SK-N-SH treated with all-trans-retinoic acid at 6 μM for 48 hours (cell line): Measurements from ENCODE around the gene EPB41L5.

Experiments
- ATAC-seq: fragments of 200-7000 bp; cut with Tn5 transposase; 3 replicates; pipeline ENCODE4 v1.9.1; 2020; ENCODE audit warnings: mild to moderate bottlenecking, moderate library complexity
- ARNTL ChIP-seq: fragments of 450-650 bp; formaldehyde crosslinking; IDR thresholded peaks from 2 replicates; pipeline ENCODE4 v1.5.0; 2020; ENCODE audit warnings: low read depth, mild to moderate bottlenecking, moderate library complexity, borderline replicate concordance
- BACH2 ChIP-seq: fragments of 250-450 bp; sonication (Bioruptor Pico); IDR thresholded peaks from 2 replicates; pipeline ENCODE4 v1.9.0; 2021; ENCODE audit warnings: mild to moderate bottlenecking, borderline replicate concordance
- CREB5 ChIP-seq: fragments of 250-450 bp; sonication (Bioruptor Pico); IDR thresholded peaks from 2 replicates; pipeline ENCODE4 v1.5.1; 2020; ENCODE audit warnings: low read depth, mild to moderate bottlenecking, moderate library complexity
- CSDC2 ChIP-seq: fragments of 250-450 bp; sonication (Bioruptor Pico); IDR thresholded peaks from 2 replicates; pipeline ENCODE4 v1.5.0; 2020; ENCODE audit warnings: mild to moderate bottlenecking, moderate library complexity
- ESRRG ChIP-seq: fragments of 250-450 bp; sonication (Bioruptor Pico); IDR thresholded peaks from 2 replicates; pipeline ENCODE4 v1.6.1; 2021; ENCODE audit warnings: mild to moderate bottlenecking
- GLIS3 ChIP-seq: fragments of 250-450 bp; sonication (Bioruptor Pico); IDR thresholded peaks from 2 replicates; pipeline ENCODE4 v1.5.0; 2020; ENCODE audit warnings: mild to moderate bottlenecking, moderate library complexity
- ISL1 ChIP-seq: fragments of 250-450 bp; sonication (Bioruptor Pico); IDR thresholded peaks from 2 replicates; pipeline ENCODE4 v2.1.2; 2022; ENCODE audit warnings: mild to moderate bottlenecking, moderate library complexity
- PPARA ChIP-seq: fragments of 250-450 bp; sonication (Bioruptor Pico); IDR thresholded peaks from 2 replicates; pipeline ENCODE4 v1.5.0; 2020; ENCODE audit warnings: mild to moderate bottlenecking, borderline replicate concordance
- RARB ChIP-seq: fragments of 250-450 bp; sonication (Bioruptor Pico); IDR thresholded peaks from 2 replicates; pipeline ENCODE4 v1.8.0; 2021; ENCODE audit warnings: mild to moderate bottlenecking, moderate library complexity
- TCF4 ChIP-seq: fragments of 250-450 bp; sonication (Bioruptor Pico); IDR thresholded peaks from 2 replicates; pipeline ENCODE4 v1.8.0; 2021; ENCODE audit warnings: mild to moderate bottlenecking, moderate library complexity, borderline replicate concordance
- TOX ChIP-seq: fragments of 250-450 bp; sonication (Bioruptor Pico); IDR thresholded peaks from 2 replicates; pipeline ENCODE4 v1.8.0; 2021; ENCODE audit warnings: mild to moderate bottlenecking, moderate library complexity, borderline replicate concordance
- ZC3H10 ChIP-seq: fragments of 250-450 bp; sonication (Bioruptor Pico); IDR thresholded peaks from 2 replicates; pipeline ENCODE4 v1.5.1; 2021; ENCODE audit warnings: mild to moderate bottlenecking, moderate library complexity
- ZFP30 ChIP-seq: fragments of 450-650 bp; formaldehyde crosslinking; IDR thresholded peaks from 2 replicates; pipeline ENCODE4 v1.5.0; 2022; ENCODE audit warnings: mild to moderate bottlenecking, moderate library complexity
- ZNF565 ChIP-seq: fragments of 450-650 bp; formaldehyde crosslinking; conservative IDR thresholded peaks from 2 replicates; pipeline ENCODE4 v1.5.0; 2020; ENCODE audit warnings: low read depth, mild to moderate bottlenecking, moderate library complexity
- ZNF70 ChIP-seq: fragments of 450-650 bp; formaldehyde crosslinking; IDR thresholded peaks from 2 replicates; pipeline ENCODE4 v1.5.0; 2020; ENCODE audit warnings: mild to moderate bottlenecking, moderate library complexity
- ZNF8 ChIP-seq: fragments of 450-650 bp; formaldehyde crosslinking; IDR thresholded peaks from 2 replicates; pipeline ENCODE4 v1.5.0; 2020; ENCODE audit warnings: mild to moderate bottlenecking, moderate library complexity
- TF ChIP-seq, protein P1 (sequence below): fragments of 250-450 bp; sonication (Bioruptor Pico); IDR thresholded peaks from 2 replicates; pipeline ENCODE4 v1.8.0; 2020; ENCODE audit warnings: mild to moderate bottlenecking, moderate library complexity, borderline replicate concordance
- TF ChIP-seq, protein P2 (sequence below): fragments of 250-450 bp; sonication (Bioruptor Pico); IDR thresholded peaks from 2 replicates; pipeline ENCODE4 v1.5.0; 2020; ENCODE audit warnings: mild to moderate bottlenecking, moderate library complexity
- TF ChIP-seq, protein P3 (sequence below): fragments of 250-450 bp; sonication (Bioruptor Pico); IDR thresholded peaks from 2 replicates; pipeline ENCODE4 v1.5.1; 2021; ENCODE audit warnings: mild to moderate bottlenecking, moderate library complexity
- TF ChIP-seq, protein P4 (sequence below): fragments of 250-450 bp; sonication (Bioruptor Pico); IDR thresholded peaks from 2 replicates; pipeline ENCODE4 v1.8.0; 2021; ENCODE audit warnings: low read depth, mild to moderate bottlenecking, moderate library complexity, borderline replicate concordance

EPB41L5 gene

GRCh38 chr2:120091436-120091835, 78.6 kb downstream of the EPB41L5 start (continued):
- TF ChIP-seq, protein P1, sequence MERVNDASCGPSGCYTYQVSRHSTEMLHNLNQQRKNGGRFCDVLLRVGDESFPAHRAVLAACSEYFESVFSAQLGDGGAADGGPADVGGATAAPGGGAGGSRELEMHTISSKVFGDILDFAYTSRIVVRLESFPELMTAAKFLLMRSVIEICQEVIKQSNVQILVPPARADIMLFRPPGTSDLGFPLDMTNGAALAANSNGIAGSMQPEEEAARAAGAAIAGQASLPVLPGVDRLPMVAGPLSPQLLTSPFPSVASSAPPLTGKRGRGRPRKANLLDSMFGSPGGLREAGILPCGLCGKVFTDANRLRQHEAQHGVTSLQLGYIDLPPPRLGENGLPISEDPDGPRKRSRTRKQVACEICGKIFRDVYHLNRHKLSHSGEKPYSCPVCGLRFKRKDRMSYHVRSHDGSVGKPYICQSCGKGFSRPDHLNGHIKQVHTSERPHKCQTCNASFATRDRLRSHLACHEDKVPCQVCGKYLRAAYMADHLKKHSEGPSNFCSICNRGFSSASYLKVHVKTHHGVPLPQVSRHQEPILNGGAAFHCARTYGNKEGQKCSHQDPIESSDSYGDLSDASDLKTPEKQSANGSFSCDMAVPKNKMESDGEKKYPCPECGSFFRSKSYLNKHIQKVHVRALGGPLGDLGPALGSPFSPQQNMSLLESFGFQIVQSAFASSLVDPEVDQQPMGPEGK (CRISPR knock-in tag): no peak
- TF ChIP-seq ZNF565: no peak
- TF ChIP-seq, protein P2, sequence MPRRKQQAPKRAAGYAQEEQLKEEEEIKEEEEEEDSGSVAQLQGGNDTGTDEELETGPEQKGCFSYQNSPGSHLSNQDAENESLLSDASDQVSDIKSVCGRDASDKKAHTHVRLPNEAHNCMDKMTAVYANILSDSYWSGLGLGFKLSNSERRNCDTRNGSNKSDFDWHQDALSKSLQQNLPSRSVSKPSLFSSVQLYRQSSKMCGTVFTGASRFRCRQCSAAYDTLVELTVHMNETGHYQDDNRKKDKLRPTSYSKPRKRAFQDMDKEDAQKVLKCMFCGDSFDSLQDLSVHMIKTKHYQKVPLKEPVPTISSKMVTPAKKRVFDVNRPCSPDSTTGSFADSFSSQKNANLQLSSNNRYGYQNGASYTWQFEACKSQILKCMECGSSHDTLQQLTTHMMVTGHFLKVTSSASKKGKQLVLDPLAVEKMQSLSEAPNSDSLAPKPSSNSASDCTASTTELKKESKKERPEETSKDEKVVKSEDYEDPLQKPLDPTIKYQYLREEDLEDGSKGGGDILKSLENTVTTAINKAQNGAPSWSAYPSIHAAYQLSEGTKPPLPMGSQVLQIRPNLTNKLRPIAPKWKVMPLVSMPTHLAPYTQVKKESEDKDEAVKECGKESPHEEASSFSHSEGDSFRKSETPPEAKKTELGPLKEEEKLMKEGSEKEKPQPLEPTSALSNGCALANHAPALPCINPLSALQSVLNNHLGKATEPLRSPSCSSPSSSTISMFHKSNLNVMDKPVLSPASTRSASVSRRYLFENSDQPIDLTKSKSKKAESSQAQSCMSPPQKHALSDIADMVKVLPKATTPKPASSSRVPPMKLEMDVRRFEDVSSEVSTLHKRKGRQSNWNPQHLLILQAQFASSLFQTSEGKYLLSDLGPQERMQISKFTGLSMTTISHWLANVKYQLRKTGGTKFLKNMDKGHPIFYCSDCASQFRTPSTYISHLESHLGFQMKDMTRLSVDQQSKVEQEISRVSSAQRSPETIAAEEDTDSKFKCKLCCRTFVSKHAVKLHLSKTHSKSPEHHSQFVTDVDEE: no peak
- no peak for TF ChIP-seq ZFP30 (CRISPR knock-in tag)
- TF ChIP-seq CREB5: no peak
- TF ChIP-seq ARNTL: no peak
- no peak for TF ChIP-seq GLIS3 (CRISPR knock-in tag)
- TF ChIP-seq TCF4 (CRISPR knock-in tag): no peak

DNA sequence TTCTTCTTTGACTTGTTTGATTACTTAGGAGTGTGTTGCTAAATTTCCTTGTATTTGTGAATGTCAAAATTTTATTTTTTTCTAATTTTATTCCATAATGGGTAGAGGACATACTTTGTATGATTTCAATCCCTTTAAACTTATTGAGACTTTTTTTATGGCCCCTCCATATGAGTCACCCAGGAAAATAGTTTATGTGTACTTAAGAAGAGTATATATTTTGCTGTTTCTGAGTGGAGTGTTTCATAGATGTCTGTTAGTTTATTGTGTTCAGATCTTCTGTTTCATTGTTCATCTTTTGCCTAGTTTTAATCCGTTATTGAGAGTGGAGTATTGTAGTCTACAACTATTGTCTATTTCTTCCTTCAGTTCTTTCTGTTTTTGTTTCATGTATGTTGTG, 81.9 kb downstream of the EPB41L5 start:
- no peak for TF ChIP-seq CSDC2 (CRISPR knock-in tag)
- no peak for TF ChIP-seq RARB (CRISPR knock-in tag)
- no peak for TF ChIP-seq BACH2 (CRISPR knock-in tag)
- no peak for TF ChIP-seq TOX (CRISPR knock-in tag)
- no peak for TF ChIP-seq ESRRG (CRISPR knock-in tag)
- TF ChIP-seq ZNF8: no peak
- TF ChIP-seq CREB5: no peak
- TF ChIP-seq PPARA (CRISPR knock-in tag): no peak
- TF ChIP-seq, protein P3, sequence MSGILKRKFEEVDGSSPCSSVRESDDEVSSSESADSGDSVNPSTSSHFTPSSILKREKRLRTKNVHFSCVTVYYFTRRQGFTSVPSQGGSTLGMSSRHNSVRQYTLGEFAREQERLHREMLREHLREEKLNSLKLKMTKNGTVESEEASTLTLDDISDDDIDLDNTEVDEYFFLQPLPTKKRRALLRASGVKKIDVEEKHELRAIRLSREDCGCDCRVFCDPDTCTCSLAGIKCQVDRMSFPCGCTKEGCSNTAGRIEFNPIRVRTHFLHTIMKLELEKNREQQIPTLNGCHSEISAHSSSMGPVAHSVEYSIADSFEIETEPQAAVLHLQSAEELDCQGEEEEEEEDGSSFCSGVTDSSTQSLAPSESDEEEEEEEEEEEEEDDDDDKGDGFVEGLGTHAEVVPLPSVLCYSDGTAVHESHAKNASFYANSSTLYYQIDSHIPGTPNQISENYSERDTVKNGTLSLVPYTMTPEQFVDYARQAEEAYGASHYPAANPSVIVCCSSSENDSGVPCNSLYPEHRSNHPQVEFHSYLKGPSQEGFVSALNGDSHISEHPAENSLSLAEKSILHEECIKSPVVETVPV (CRISPR knock-in tag): no peak
- ATAC-seq: no peak

- peak; percentile 86 for ATAC-seq
- TF ChIP-seq ZC3H10 (CRISPR knock-in tag) (no peak), ZNF70 (CRISPR knock-in tag) (no peak), ISL1 (CRISPR knock-in tag) (peak; percentile 97), CSDC2 (CRISPR knock-in tag) (no peak), ZFP30 (CRISPR knock-in tag) (no peak), ZNF8 (0 out of 2 replicates have a peak, but pooled peaks have one; percentile 41), TCF4 (CRISPR knock-in tag) (peak; percentile 89), CREB5 (peak; percentile 64), ARNTL (no peak), ZNF565 (no peak)
- TF ChIP-seq, protein P2: peak; percentile 87; the same call in 1 of the 2 replicates
- TF ChIP-seq, protein P1 (CRISPR knock-in tag): no peak
- TF ChIP-seq, protein P4, sequence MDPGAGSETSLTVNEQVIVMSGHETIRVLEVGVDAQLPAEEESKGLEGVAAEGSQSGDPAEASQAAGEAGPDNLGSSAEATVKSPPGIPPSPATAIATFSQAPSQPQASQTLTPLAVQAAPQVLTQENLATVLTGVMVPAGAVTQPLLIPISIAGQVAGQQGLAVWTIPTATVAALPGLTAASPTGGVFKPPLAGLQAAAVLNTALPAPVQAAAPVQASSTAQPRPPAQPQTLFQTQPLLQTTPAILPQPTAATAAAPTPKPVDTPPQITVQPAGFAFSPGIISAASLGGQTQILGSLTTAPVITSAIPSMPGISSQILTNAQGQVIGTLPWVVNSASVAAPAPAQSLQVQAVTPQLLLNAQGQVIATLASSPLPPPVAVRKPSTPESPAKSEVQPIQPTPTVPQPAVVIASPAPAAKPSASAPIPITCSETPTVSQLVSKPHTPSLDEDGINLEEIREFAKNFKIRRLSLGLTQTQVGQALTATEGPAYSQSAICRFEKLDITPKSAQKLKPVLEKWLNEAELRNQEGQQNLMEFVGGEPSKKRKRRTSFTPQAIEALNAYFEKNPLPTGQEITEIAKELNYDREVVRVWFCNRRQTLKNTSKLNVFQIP (CRISPR knock-in tag): 0 out of 2 replicates have a peak, but pooled peaks have one; percentile 26
Observed at GRCh38 chr2:120100627-120101026, 87.8 kb downstream of the EPB41L5 start.
